HCT116 (cell line): ENCODE results near the gene PPIL6.

Experiments
- CBX3 ChIP-seq: IDR thresholded peaks from 2 replicates; pipeline ENCODE4 v1.6.1; 2012; ENCODE audit warnings: low read depth
- CEBPB ChIP-seq: IDR thresholded peaks from 2 replicates; pipeline ENCODE4 v1.6.1; 2012; ENCODE audit warnings: low read depth
- EZH2 ChIP-seq: fragments of 200-600 bp; sonication (generic); IDR thresholded peaks from 2 replicates; pipeline ENCODE4 v1.6.1; 2017; ENCODE audit warnings: antibody characterized with exemption, mixed run types
- JUND ChIP-seq: IDR thresholded peaks from 2 replicates; pipeline ENCODE4 v1.6.1; 2012
- POLR2A ChIP-seq: IDR thresholded peaks from 2 replicates; pipeline ENCODE4 v1.7.0; 2011; ENCODE audit warnings: borderline replicate concordance; ENCODE audit not compliant: insufficient read depth, insufficient read length; ENCODE audit errors: extremely low read depth
- RAD21 ChIP-seq: IDR thresholded peaks from 2 replicates; pipeline ENCODE4 v1.6.1; 2012; ENCODE audit warnings: low read depth, mild to moderate bottlenecking
- SP1 ChIP-seq: IDR thresholded peaks from 2 replicates; pipeline ENCODE4 v1.6.1; 2012; ENCODE audit warnings: low read depth
- ZFX ChIP-seq: fragments of 450-650 bp; IDR thresholded peaks from 2 replicates; pipeline ENCODE4 v1.6.1; 2017
- TF ChIP-seq, protein P1 (sequence below), 3 experiments: fragments of 200-600 bp in 1 of 3; sonication (generic) in 1 of 3; IDR thresholded peaks in 2 of 3; conservative IDR thresholded peaks in 1 of 3; 2 replicates each; pipeline ENCODE4 v1.5.1; 2012 to 2017; ENCODE audit warnings: low read depth in 2 of 3, low read length in 2 of 3, antibody characterized with exemption in 1 of 3, borderline replicate concordance in 1 of 3, control low read depth in 1 of 3, mild to moderate bottlenecking in 1 of 3, mixed read lengths in 1 of 3, mixed run types in 1 of 3, moderate library complexity in 1 of 3; ENCODE audit not compliant: insufficient read depth in 1 of 3
- TF ChIP-seq, protein P2 (sequence below): IDR thresholded peaks from 2 replicates; pipeline ENCODE4 v1.6.1; 2012; ENCODE audit warnings: low read depth

DNA sequence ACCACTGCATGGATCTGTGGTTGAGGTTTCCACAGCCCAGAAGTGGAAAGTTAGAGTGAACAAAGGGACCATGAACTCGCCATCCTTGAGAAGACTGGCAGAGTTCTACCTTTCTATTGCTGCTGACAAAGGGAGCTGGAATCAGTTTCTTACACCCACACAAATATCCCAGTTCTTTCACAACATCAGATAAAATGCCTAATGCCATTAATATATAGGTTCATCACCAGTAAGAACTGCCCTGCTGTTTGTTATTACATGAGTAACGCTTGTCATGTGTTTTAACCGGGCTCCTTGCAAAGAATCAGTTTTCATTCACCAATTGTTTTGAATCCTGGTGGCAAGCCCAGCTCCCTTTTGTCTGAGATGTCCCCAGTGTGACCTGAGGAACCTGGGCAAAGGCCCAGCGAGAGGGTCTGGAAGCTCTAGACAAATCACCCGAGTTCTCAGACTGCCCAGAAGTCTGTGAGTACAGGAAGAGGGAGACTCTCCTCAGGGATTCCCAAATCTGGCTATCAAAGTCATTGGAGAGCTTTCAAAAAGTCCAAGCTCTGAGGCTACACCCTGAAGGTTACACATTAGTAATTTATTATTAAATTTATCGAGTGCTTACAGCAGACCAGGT is 50.7 kb downstream of the PPIL6 start:
- TF ChIP-seq, protein P1, sequence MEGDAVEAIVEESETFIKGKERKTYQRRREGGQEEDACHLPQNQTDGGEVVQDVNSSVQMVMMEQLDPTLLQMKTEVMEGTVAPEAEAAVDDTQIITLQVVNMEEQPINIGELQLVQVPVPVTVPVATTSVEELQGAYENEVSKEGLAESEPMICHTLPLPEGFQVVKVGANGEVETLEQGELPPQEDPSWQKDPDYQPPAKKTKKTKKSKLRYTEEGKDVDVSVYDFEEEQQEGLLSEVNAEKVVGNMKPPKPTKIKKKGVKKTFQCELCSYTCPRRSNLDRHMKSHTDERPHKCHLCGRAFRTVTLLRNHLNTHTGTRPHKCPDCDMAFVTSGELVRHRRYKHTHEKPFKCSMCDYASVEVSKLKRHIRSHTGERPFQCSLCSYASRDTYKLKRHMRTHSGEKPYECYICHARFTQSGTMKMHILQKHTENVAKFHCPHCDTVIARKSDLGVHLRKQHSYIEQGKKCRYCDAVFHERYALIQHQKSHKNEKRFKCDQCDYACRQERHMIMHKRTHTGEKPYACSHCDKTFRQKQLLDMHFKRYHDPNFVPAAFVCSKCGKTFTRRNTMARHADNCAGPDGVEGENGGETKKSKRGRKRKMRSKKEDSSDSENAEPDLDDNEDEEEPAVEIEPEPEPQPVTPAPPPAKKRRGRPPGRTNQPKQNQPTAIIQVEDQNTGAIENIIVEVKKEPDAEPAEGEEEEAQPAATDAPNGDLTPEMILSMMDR (IDR thresholded peaks at IDR 0.05 in 2 of 3, conservative IDR thresholded peaks at IDR 0.05 in 1 of 3; ENCODE audit: borderline replicate concordance in 1 of 3, insufficient read depth in 1 of 3, low read depth in 2 of 3, low read length in 2 of 3), result no peak
- TF ChIP-seq RAD21 (no peak), POLR2A (no peak), SP1 (no peak), EZH2 (no peak), CBX3 (no peak), ZFX (no peak), CEBPB (no peak), JUND (no peak)
- TF ChIP-seq, protein P2, sequence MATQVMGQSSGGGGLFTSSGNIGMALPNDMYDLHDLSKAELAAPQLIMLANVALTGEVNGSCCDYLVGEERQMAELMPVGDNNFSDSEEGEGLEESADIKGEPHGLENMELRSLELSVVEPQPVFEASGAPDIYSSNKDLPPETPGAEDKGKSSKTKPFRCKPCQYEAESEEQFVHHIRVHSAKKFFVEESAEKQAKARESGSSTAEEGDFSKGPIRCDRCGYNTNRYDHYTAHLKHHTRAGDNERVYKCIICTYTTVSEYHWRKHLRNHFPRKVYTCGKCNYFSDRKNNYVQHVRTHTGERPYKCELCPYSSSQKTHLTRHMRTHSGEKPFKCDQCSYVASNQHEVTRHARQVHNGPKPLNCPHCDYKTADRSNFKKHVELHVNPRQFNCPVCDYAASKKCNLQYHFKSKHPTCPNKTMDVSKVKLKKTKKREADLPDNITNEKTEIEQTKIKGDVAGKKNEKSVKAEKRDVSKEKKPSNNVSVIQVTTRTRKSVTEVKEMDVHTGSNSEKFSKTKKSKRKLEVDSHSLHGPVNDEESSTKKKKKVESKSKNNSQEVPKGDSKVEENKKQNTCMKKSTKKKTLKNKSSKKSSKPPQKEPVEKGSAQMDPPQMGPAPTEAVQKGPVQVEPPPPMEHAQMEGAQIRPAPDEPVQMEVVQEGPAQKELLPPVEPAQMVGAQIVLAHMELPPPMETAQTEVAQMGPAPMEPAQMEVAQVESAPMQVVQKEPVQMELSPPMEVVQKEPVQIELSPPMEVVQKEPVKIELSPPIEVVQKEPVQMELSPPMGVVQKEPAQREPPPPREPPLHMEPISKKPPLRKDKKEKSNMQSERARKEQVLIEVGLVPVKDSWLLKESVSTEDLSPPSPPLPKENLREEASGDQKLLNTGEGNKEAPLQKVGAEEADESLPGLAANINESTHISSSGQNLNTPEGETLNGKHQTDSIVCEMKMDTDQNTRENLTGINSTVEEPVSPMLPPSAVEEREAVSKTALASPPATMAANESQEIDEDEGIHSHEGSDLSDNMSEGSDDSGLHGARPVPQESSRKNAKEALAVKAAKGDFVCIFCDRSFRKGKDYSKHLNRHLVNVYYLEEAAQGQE, result no peak
